B cell (primary cell): Measurements from ENCODE around the gene PCDHGA10. TPM values are rescaled to one million over a fixed set of nuclear protein-coding genes. Genes with fewer than 3 reads are reported as not detected.
"Not testable (repeated sequence)": the region's sequence is repeated elsewhere in the genome, so short reads cannot be mapped to it uniquely, and the experiment has no call there.

Source experiments
- ATAC-seq: fragments of 200-7000 bp; cut with Tn5 transposase; one replicate; pipeline ENCODE4 v1.10.0; 2021; ENCODE audit warnings: low read depth, mild to moderate bottlenecking, moderate number of reproducible peaks, moderate library complexity
- CTCF ChIA-PET: fragments of 350-600 bp; sonication (Branson Sonifier 250); formaldehyde crosslinking; loops from one replicate; lab custom pipeline; 2021; ENCODE audit warnings: antibody characterized with exemption, inconsistent platforms; lab: Charles Lee
- POLR2A ChIA-PET: fragments of 350-600 bp; sonication (Branson Sonifier 250); formaldehyde crosslinking; loops from one replicate; lab custom pipeline; 2021; ENCODE audit warnings: antibody characterized with exemption; lab: Charles Lee
- DNase-seq: peaks from one replicate; pipeline ENCODE4 v3.0.0; 2013
- H2AFZ ChIP-seq: 2 replicates; pipeline ENCODE4 v1.6.1; 2012; ENCODE audit warnings: mild to moderate bottlenecking, low read depth, low read length; ENCODE audit not compliant: insufficient read depth, poor library complexity, severe bottlenecking
- H3K27ac ChIP-seq, 2 donors: 1 replicate in 1 of 2; 2 replicates in 1 of 2; pipeline ENCODE4 v1.5.1; 2012 to 2013; ENCODE audit warnings: low read length in 2 of 2, mild to moderate bottlenecking in 2 of 2, moderate library complexity in 1 of 2
- H3K27me3 ChIP-seq, 4 experiments: fragments of 200-600 bp in 1 of 4; sonication (generic) in 1 of 4; replicated peaks in 1 of 4; 1 replicate in 2 of 4; 2 replicates in 2 of 4; pipeline versions ENCODE4 v1.6.1 to v1.7.0; 2013 to 2016; ENCODE audit warnings: low read length in 3 of 4, mild to moderate bottlenecking in 2 of 4, mixed read lengths in 1 of 4, moderate library complexity in 1 of 4; ENCODE audit not compliant: insufficient read depth in 4 of 4, control insufficient read depth in 3 of 4; ENCODE audit errors: control extremely low read depth in 1 of 4
- H3K36me3 ChIP-seq, 2 experiments: replicated peaks in 1 of 2; 1 replicate in 1 of 2; 2 replicates in 1 of 2; pipeline versions ENCODE4 v1.6.1 to v1.7.1; 2013; ENCODE audit warnings: low read length in 1 of 2; ENCODE audit not compliant: insufficient read depth in 2 of 2, control insufficient read depth in 1 of 2; ENCODE audit errors: control extremely low read depth in 1 of 2, extremely low read depth in 1 of 2
- H3K4me1 ChIP-seq, 2 donors: fragments of 200-600 bp in 1 of 2; sonication (generic) in 1 of 2; 1 replicate in 1 of 2; 2 replicates in 1 of 2; pipeline versions ENCODE4 v1.5.1 to v1.6.1; 2013 to 2017; ENCODE audit warnings: low read length in 2 of 2; ENCODE audit not compliant: control insufficient read depth in 2 of 2, insufficient read depth in 2 of 2
- H3K4me2 ChIP-seq: replicated peaks from 2 replicates; pipeline ENCODE3; 2012; ENCODE audit warnings: mild to moderate bottlenecking, low read depth, low read length; ENCODE audit not compliant: poor library complexity, severe bottlenecking
- H3K4me3 ChIP-seq, 5 experiments: fragments of 200-600 bp in 1 of 5; sonication (generic) in 1 of 5; 1 replicate in 3 of 5; 2 replicates in 2 of 5; pipeline versions ENCODE4 v1.5.1 to v1.7.0; 2011 to 2016; ENCODE audit warnings: low read length in 4 of 5, mild to moderate bottlenecking in 4 of 5, low read depth in 2 of 5, control low read depth in 1 of 5, moderate library complexity in 1 of 5; ENCODE audit not compliant: insufficient read depth in 1 of 5; ENCODE audit errors: control extremely low read depth in 1 of 5, extremely low read depth in 1 of 5
- H3K79me2 ChIP-seq: fragments of 200-600 bp; sonication (generic); one replicate; pipeline ENCODE4 v1.6.0; 2016; ENCODE audit warnings: low read length; ENCODE audit not compliant: control insufficient read depth, insufficient read depth
- H3K9ac ChIP-seq: fragments of 200-600 bp; sonication (generic); 2 replicates; pipeline ENCODE4 v1.6.1; 2017; ENCODE audit warnings: mild to moderate bottlenecking, low read length, moderate library complexity
- H3K9me3 ChIP-seq, 3 donors: one replicate each; pipeline versions ENCODE4 v1.6.1 to v1.7.1; 2013; ENCODE audit warnings: low read length in 2 of 3; ENCODE audit not compliant: control insufficient read depth in 2 of 3, insufficient read depth in 1 of 3; ENCODE audit errors: control extremely low read depth in 1 of 3
- H4K20me1 ChIP-seq: 2 replicates; pipeline ENCODE4 v1.6.0; 2012; ENCODE audit warnings: mild to moderate bottlenecking, low read length; ENCODE audit not compliant: insufficient read depth, control insufficient read depth, poor library complexity, severe bottlenecking
- H3K27ac Mint-ChIP-seq: one replicate; pipeline ENCODE4 v1.8.0; 2021; ENCODE audit warnings: mixed read lengths
- H3K27me3 Mint-ChIP-seq: one replicate; pipeline ENCODE4 v1.8.0; 2021; ENCODE audit warnings: mixed read lengths
- H3K4me1 Mint-ChIP-seq: one replicate; pipeline ENCODE4 v1.8.0; 2021; ENCODE audit warnings: mixed read lengths
- H3K4me3 Mint-ChIP-seq: one replicate; pipeline ENCODE4 v1.8.0; 2021; ENCODE audit warnings: mixed read lengths
- H3K9me3 Mint-ChIP-seq: one replicate; pipeline ENCODE4 v1.8.0; 2022; ENCODE audit warnings: mixed read lengths; ENCODE audit not compliant: insufficient read depth
- CTCF ChIP-seq: fragments of 200-600 bp; IDR thresholded peaks from one replicate; pipeline ENCODE4 v1.8.0; 2022; ENCODE audit warnings: antibody characterized with exemption, mild to moderate bottlenecking
- EZH2 ChIP-seq: IDR thresholded peaks from 2 replicates; pipeline ENCODE4 v1.6.1; 2012; ENCODE audit warnings: borderline replicate concordance, low read depth, mild to moderate bottlenecking, moderate library complexity, low read length; ENCODE audit not compliant: insufficient read depth, poor library complexity, severe bottlenecking
- WGBS: methylation state at CpG from one replicate; pipeline ENCODE4 v1.1.5; 2013; ENCODE audit warnings: missing lambda C conversion rate; ENCODE audit not compliant: insufficient coverage; 5-methylcytosine and 5-hydroxymethylcytosine counted together
- intact Hi-C: fragments of 100-400 bp; cut with micrococcal nuclease; formaldehyde crosslinking; loops from one replicate; pipeline ENCODE4 v1.10.0; 2022
- polyA plus RNA-seq: library from polyadenylated mRNA; depleted of rRNA; stranded (reverse); fragments of >200 nt; gene quantifications from 2 replicates; pipeline ENCODE4 v1.2.3, GENCODE V29; 2012
- total RNA-seq, 2 donors: library from RNA; stranded (reverse); fragments of 120-200 nt in 1 of 2; gene quantifications; 1 replicate in 1 of 2; 2 replicates in 1 of 2; pipeline versions ENCODE4 v1.2.3 to v1.2.4, GENCODE V29; 2013 to 2022

PCDHGA10 gene
- total and polyA plus RNA-seq, 2 donors (not counting 1 experiment from before 2014, with no cell fraction given): 0.10 to 1.9 TPM

GRCh38 chr5:141431286-141431685 is 18.5 kb downstream of the PCDHGA10 start:
- peak; percentile 56 for DNase-seq
- peak overlapping the region; percentile 86 for H3K4me3 Mint-ChIP-seq
- H3K79me2 ChIP-seq: no peaks in the 10 kb centered on the region
- H3K4me1 ChIP-seq: peaks cover 15 to 17% of the 10 kb centered on the region in 2 donors
- H3K4me2 ChIP-seq: peak overlapping the region; percentile 38
- peak overlapping the region; percentile 29 for H3K27ac Mint-ChIP-seq
- peaks cover 40% of the 10 kb centered on the region for H3K27me3 Mint-ChIP-seq
- TF ChIP-seq CTCF (no peak), EZH2 (no peak)
- no peaks in the 10 kb centered on the region for H4K20me1 ChIP-seq
- H3K4me3 ChIP-seq: peak overlapping the region in 4 of 5 experiments; percentile 30 to 35 (median 32)
- ChIA-PET CTCF (interaction anchor here (1.0 to 4.4 kb wide), 19 partner anchors 10 to 676 kb away, joined by 3 to 68 read pairs (median 10); partner anchors contain the start of genes PCDHGA10, PCDHGA11, PCDHGB6 and PCDHGB7), POLR2A (interaction anchor here (1.6 kb wide), 1 partner anchor 133 kb away, joined by 7 read pairs; no protein-coding TSS in a partner anchor)
- intact Hi-C loops: loop anchor here (2.0 kb wide), 1 partner anchor 188 kb away; the partner anchor contains the start of gene DIAPH1
- peaks cover 0 to 52% (median 26%) of the 10 kb centered on the region in 3 donors for H3K9me3 ChIP-seq
- H3K27me3 ChIP-seq: peaks cover 0 to 52% (median 24%) of the 10 kb centered on the region in 4 experiments
- H3K4me1 Mint-ChIP-seq: peaks cover 7% of the 10 kb centered on the region
- H2AFZ ChIP-seq: peak overlapping the region; percentile 49
- peaks cover 3% of the 10 kb centered on the region for H3K9me3 Mint-ChIP-seq
- peak overlapping the region; percentile 34 for H3K9ac ChIP-seq
- H3K27ac ChIP-seq: no peak overlapping the region
- H3K36me3 ChIP-seq: no peaks in the 10 kb centered on the region
- WGBS: 24% methylated on average over 37 of the region's 37 CpGs
- ATAC-seq: peak; percentile 31

GRCh38 chr5:141432308-141432707 is 19.5 kb downstream of the PCDHGA10 start:
- Mint-ChIP-seq H3K27me3 (peaks cover 33% of the 10 kb centered on the region), H3K4me3 (peak overlapping the region; percentile 86)
- H3K36me3 ChIP-seq, H3K9ac ChIP-seq, H3K4me2 ChIP-seq, H3K27ac Mint-ChIP-seq, H3K9me3 Mint-ChIP-seq, POLR2A ChIA-PET, H3K4me1 Mint-ChIP-seq, H3K79me2 ChIP-seq, H4K20me1 ChIP-seq, DNase-seq, ATAC-seq, H3K27ac ChIP-seq, intact Hi-C loops, H3K4me3 ChIP-seq: not testable (repeated sequence)
- H3K9me3 ChIP-seq: peaks cover 0 to 50% (median 26%) of the 10 kb centered on the region in 3 donors
- peaks cover 0 to 43% (median 20%) of the 10 kb centered on the region in 4 experiments for H3K27me3 ChIP-seq
- peaks cover 15 to 17% of the 10 kb centered on the region in 2 donors for H3K4me1 ChIP-seq
- 44% methylated on average over 27 of the region's 38 CpGs for WGBS
- peak overlapping the region; percentile 49 for H2AFZ ChIP-seq
- CTCF ChIA-PET: interaction anchor here (2.4 to 4.4 kb wide), 4 partner anchors 11 to 126 kb away, joined by 15 to 31 read pairs (median 20); partner anchors contain the start of genes PCDHGA10, PCDHGA11 and PCDHGB7

GRCh38 chr5:141432726-141433125 is 19.9 kb downstream of the PCDHGA10 start:
- Histone ChIP-seq H3K27me3 (peaks cover 0 to 39% (median 20%) of the 10 kb centered on the region in 4 experiments), H3K4me1 (peaks cover 15 to 17% of the 10 kb centered on the region in 2 donors), H3K9me3 (peaks cover 0 to 46% (median 26%) of the 10 kb centered on the region in 3 donors)
- intact Hi-C loops, H3K9ac ChIP-seq, H2AFZ ChIP-seq, H4K20me1 ChIP-seq, H3K27ac ChIP-seq, H3K4me3 Mint-ChIP-seq, POLR2A ChIA-PET, ATAC-seq, H3K36me3 ChIP-seq, H3K27ac Mint-ChIP-seq, H3K4me2 ChIP-seq, H3K79me2 ChIP-seq, H3K9me3 Mint-ChIP-seq, H3K4me3 ChIP-seq, DNase-seq, H3K4me1 Mint-ChIP-seq: not testable (repeated sequence)
- H3K27me3 Mint-ChIP-seq: peaks cover 33% of the 10 kb centered on the region
- CTCF ChIA-PET: interaction anchor here (3.1 kb wide), 1 partner anchor 20 kb away, joined by 15 read pairs; the partner anchor contains the start of gene PCDHGA10
- WGBS: 40% methylated on average over 22 of the region's 29 CpGs
